ENCODE measurements around the gene FCN3.

- TF ChIP-seq CTCF (IDR thresholded peaks at IDR 0.05; ENCODE audit: insufficient read depth, low read length, poor library complexity, severe bottlenecking) (no peak), EZH2phosphoT487 (conservative IDR thresholded peaks at IDR 0.05; ENCODE audit: low read length) (no peak)
These were observed 13.1 kb downstream of the FCN3 start for GRCh38 chr1:27361553-27361952.

Measured in SU-DHL-6 (cell line).